Hematopoietic multipotent progenitor cell treated with erythropoietin and hydrocortisone succinate and interleukin-3 and kit ligand, for 4 days (in vitro differentiated cells): ENCODE results near the gene HJV.
A peak's percentile ranks its signal among the peaks of the same experiment; 100 is the strongest.

Experiments used
- DNase-seq: peaks from one replicate; pipeline ENCODE4 v3.0.0-alpha.2; 2015

HJV gene

DNA sequence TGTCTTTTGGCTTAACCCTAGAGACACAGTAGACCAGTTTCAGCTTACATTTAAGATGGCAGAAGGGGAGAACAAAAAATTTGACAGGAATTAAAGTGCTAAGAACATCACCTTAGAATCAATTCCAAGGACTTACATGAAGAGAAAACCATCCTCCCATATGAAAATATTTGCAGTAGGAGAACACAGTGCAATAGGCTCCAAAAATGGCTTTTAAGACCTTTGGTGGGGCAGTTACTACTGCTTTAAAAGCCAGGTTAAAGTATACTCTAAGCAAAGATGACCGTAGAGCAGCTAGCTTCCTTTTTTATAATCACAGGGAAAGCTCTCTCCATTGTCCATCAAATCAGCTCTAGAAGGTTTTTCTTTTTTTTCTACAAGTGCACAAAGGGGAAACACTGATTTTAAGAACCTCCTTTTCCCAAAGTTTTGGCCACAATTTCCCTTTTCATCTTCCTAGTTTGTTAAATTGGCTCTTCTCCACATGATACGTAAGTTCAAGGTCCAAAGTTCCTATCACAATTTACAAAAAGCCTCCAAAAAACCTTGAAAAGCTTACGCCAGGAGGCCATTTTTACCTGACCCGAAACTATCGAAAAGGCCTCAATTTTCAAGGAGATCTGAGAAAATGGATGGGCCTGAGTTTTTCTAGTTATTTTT is 28.4 kb downstream of the HJV start:
- DNase-seq, result no peak

GRCh38 chr1:145992502-145992936 is 29.0 kb downstream of the HJV start:
- DNase-seq, result no peak

GRCh38 chr1:145991735-145992412 is 29.7 kb downstream of the HJV start:
- no peak for DNase-seq

DNA sequence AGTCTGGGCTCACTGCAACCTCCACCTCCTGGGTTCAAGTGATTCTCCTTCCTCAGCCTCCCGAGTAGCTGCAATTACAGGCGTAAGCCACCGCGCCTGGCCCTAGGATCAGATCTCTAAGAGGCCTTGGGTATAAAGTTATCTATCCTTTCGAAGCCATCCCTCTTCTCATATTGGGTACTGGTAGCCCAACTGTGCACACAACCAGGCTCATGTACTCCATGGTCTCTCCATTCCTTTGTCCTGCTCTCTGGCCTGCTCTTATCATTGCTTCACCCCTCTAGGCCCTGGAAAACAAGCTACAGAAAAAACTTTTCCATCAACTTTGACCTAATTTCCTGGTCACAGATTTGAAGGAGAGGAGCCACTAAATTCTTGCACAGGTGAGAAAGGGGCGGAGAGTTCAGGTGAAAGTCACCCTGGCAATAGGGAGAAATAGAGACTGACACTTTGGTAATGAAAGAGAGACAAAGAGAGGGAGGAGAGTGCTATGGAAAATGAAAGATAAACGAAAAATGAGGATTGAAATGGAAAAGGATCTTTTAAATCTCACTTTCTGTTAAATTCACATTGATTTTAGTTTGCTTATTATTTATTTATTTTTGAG is 31.2 kb downstream of the HJV start:
- DNase-seq, result no peak

DNA sequence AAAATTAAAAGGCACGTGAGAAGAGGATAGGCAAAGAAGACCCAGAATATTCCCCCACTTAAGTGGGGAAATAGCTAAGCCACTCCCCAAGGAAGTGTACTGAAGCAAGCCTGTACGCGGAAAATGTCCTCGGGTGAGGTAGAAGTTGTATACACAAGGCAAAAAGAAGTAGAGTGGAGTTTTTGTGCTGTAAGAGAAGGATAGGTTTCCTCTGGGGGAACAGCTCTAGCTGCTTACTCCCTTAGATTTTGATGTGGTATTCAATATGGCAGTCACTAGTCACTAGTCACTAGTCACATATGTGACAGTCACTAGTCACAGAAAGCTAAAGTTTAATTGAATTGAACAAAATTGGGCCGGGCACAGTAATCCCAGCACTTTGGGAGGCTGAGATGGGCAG is 32.8 kb downstream of the HJV start:
- DNase-seq, result no peak

GRCh38 chr1:145987926-145988325 is 33.6 kb downstream of the HJV start:
- DNase-seq, result no peak

DNA sequence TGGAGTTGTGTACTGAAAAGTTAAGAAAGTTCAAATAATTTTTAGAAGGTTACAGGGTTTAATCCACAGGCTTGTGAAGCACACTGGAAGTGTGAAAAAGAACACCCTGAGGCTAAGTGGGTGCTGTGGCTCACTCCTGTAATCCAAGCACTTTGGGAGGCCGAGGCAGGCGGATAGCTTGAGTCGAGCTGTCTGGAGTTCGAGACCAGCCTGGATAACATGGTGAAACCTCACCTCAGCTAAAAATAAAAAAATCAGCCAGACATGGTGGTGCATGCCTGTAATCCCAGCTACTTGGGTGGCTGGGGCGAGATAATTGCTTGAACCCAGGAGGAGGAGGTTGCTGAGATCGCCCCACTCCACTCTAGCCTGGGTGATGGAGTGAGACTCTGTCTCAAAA is 35.0 kb downstream of the HJV start:
- DNase-seq, result no peak

GRCh38 chr1:145985502-145986439 is 35.8 kb downstream of the HJV start:
- DNase-seq, result peak; percentile 69

GRCh38 chr1:145985129-145985501 is 36.4 kb downstream of the HJV start:
- DNase-seq, result no peak

GRCh38 chr1:145983960-145984830 is 37.3 kb downstream of the HJV start:
- DNase-seq, result no peak

GRCh38 chr1:145983206-145983675 is 38.3 kb downstream of the HJV start:
- no peak for DNase-seq

- no peak for DNase-seq
Measured at GRCh38 chr1:145982010-145982723, 39.4 kb downstream of the HJV start.

- DNase-seq, result no peak
Measured at GRCh38 chr1:145980457-145980994, 41.0 kb downstream of the HJV start.

DNA sequence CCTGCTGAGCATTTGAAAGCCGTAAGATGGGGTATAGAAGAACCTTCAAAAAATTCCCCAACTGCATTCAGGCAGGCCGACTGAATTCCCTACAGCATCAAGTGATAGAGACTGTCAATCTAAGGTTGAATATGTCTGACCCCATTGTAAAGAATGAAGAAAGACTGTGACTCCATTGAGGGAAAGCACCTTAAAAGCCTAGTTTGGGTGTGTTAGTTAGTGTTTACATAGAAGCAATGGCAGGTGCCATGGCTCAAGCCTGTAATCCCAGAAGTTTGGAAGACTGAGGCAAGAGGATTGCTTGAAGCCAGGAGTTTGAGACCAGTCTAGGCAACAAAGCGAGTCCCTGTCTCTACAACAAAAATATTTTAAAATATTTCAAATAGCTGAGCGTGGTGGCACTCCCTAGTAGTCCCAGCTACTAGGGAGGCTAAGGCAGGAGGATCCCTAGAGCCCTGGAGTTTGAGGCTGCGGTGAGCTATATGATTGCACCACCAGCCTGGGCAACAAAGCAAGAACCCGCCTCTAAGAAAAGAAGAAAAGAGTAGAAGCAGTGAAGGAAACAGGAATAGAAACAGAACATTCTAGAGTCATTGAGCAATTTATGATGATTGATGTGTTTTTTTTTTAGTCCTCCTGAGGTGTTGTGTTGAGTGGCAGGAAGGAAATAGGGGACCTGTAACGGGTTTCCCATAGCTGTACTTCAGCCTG is 41.6 kb downstream of the HJV start:
- peak; percentile 58 for DNase-seq

DNA sequence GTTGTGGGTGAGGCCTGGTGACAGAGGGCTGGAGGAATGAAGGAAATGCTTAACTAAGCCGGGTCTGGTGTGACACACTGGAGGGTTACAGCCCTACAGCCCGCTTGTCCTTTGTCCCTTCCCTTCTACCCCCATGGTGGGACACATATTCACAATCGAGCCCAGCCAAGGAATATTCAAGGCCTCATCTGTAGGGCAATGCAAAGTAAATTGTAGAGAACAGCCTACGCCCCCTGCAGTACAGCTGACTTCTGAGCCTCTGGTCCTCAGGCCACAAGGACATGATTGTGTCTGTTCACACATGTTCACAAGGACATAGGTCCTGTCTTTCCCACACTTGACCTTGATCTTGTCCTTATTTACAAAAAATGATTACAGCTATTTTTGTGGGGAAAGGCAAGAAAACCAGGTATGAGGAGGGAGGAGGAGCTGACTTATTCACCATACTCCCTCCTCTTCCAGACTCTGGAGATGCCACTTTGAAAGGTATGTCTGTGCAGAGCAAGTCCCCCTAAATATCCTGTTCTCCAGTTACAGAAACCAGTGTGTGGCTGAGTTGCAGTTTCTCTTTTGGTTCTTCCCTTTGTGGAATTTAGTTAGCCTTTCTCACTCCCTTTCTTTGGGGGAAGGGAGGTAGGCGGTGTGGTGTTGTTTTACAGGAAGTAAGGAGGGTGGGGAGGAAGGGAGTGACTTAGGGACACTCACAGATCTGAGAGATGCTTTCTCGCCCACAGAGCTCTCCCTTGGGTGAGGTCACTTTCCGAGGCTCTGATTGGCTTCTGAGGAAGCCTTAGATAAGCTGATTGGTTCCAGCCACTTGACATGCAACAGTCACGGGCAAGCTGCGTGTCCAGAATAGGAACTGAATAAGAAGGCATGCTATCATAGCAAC is 42.4 kb downstream of the HJV start:
- peak; percentile 100 for DNase-seq

- DNase-seq, result no peak
Measured at GRCh38 chr1:145978471-145978853, 43.1 kb downstream of the HJV start.

- DNase-seq, result peak; percentile 95
Measured at GRCh38 chr1:145977486-145978470, 43.8 kb downstream of the HJV start.

DNA sequence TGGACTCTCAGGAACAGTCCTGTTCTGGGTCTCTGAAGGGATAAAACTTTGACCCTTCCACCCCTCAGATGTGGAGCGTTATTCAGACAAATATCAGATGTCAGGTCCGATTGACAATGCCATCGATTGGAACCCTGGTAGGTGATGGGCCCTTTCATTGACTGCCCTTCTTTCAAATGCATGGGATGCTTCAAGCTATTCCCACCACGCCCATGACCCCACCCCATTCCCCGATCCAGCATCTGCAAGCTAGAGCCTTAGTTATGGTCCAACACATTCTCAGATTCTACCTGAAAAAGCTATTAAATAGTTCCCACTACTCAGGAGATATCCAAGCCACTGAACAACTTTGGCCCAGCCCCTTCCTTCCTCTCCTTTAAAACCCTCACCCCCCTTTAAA is 44.5 kb downstream of the HJV start:
- DNase-seq, result no peak
